T-cell (primary cell): ENCODE data around the gene FRMD6. TPM values are rescaled to one million over a fixed set of nuclear protein-coding genes. Genes with fewer than 3 reads are reported as not detected.

Experiments
- ATAC-seq, 4 experiments: fragments of 200-7000 bp in 3 of 4; fragments of 150-1000 bp in 1 of 4; cut with Tn5 transposase; replicated peaks in 1 of 4; 1 replicate in 3 of 4; 2 replicates in 1 of 4; pipeline ENCODE4 v1.10.0; 2021; ENCODE audit warnings: moderate library complexity in 3 of 4, mild to moderate bottlenecking in 2 of 4, moderate number of reproducible peaks in 1 of 4
- CTCF ChIA-PET, 2 donors: fragments of 300-600 bp; sonication (Branson Sonifier 250); formaldehyde crosslinking; loops; one replicate each; lab custom pipeline; 2022; ENCODE audit warnings: antibody characterized with exemption in 2 of 2; lab: Charles Lee
- POLR2A ChIA-PET, 2 donors: fragments of 300-600 bp; sonication (Branson Sonifier 250); formaldehyde crosslinking; loops; one replicate each; lab custom pipeline; 2022; ENCODE audit warnings: antibody characterized with exemption in 2 of 2; lab: Charles Lee
- DNase-seq, 35 experiments: peaks; one replicate each; pipeline versions ENCODE4 v3.0.0 to v3.0.0-alpha.2; 2013 to 2023
- H3K27ac ChIP-seq: one replicate; pipeline ENCODE4 v1.5.1; 2013; ENCODE audit warnings: low read length
- H3K27me3 ChIP-seq, 2 experiments: replicated peaks in 1 of 2; 1 replicate in 1 of 2; 2 replicates in 1 of 2; pipeline versions ENCODE4 v1.6.1 to v1.7.0; 2013; ENCODE audit warnings: low read length in 1 of 2, mixed read lengths in 1 of 2; ENCODE audit not compliant: control insufficient read depth in 2 of 2, insufficient read depth in 2 of 2; ENCODE audit errors: extremely low read depth in 1 of 2
- H3K36me3 ChIP-seq, 2 donors: 1 replicate in 1 of 2; 2 replicates in 1 of 2; pipeline versions ENCODE4 v1.6.1 to v1.7.0; 2013; ENCODE audit warnings: low read length in 1 of 2; ENCODE audit not compliant: control insufficient read depth in 2 of 2, insufficient read depth in 1 of 2; ENCODE audit errors: extremely low read depth in 1 of 2
- H3K4me1 ChIP-seq, 2 experiments: 1 replicate in 1 of 2; 2 replicates in 1 of 2; pipeline versions ENCODE4 v1.6.1 to v1.7.0; 2013; ENCODE audit warnings: low read length in 2 of 2, mixed read lengths in 1 of 2; ENCODE audit not compliant: insufficient read depth in 2 of 2, control insufficient read depth in 1 of 2; ENCODE audit errors: extremely low read depth in 1 of 2
- H3K4me3 ChIP-seq, 2 donors: 1 replicate in 1 of 2; 2 replicates in 1 of 2; pipeline versions ENCODE4 v1.5.1 to v1.7.0; 2013; ENCODE audit warnings: mild to moderate bottlenecking in 2 of 2, low read length in 1 of 2, moderate library complexity in 1 of 2; ENCODE audit not compliant: control insufficient read depth in 1 of 2; ENCODE audit errors: extremely low read depth in 1 of 2
- H3K9me3 ChIP-seq: 2 replicates; pipeline ENCODE4 v1.7.0; 2013
- H3K27ac Mint-ChIP-seq, 2 donors: one replicate each; pipeline ENCODE4 v1.8.0; 2020 to 2021; ENCODE audit warnings: mild to moderate bottlenecking in 2 of 2, mixed read lengths in 2 of 2
- H3K27me3 Mint-ChIP-seq, 2 donors: one replicate each; pipeline ENCODE4 v1.8.0; 2021 to 2022; ENCODE audit warnings: mixed read lengths in 2 of 2
- H3K36me3 Mint-ChIP-seq: one replicate; pipeline ENCODE4 v1.8.0; 2021; ENCODE audit warnings: mixed read lengths
- H3K4me1 Mint-ChIP-seq, 3 donors: one replicate each; pipeline ENCODE4 v1.8.0; 2020 to 2022; ENCODE audit warnings: mixed read lengths in 3 of 3, mild to moderate bottlenecking in 1 of 3
- H3K4me3 Mint-ChIP-seq, 3 donors: one replicate each; pipeline ENCODE4 v1.8.0; 2020 to 2022; ENCODE audit warnings: mild to moderate bottlenecking in 3 of 3, mixed read lengths in 3 of 3, moderate library complexity in 3 of 3
- H3K9me3 Mint-ChIP-seq, 3 donors: one replicate each; pipeline ENCODE4 v1.8.0; 2020 to 2022; ENCODE audit warnings: mixed read lengths in 3 of 3
- WGBS: methylation state at CpG from one replicate; pipeline ENCODE4 v1.1.5; 2013; ENCODE audit warnings: missing lambda C conversion rate; ENCODE audit not compliant: insufficient coverage; 5-methylcytosine and 5-hydroxymethylcytosine counted together
- total RNA-seq, 35 experiments: library from RNA in 6 of 35; stranded (reverse) in 6 of 35; fragments of 120-200 nt in 1 of 35; gene quantifications; one replicate each; pipeline versions ENCODE4 v1.2.1 to v1.2.4 and lab custom pipeline; 2013 to 2026

The FRMD6 gene
- total RNA-seq, 5 donors from 2014 or later (not counting 1 experiment from before 2014, with no cell fraction given), result 0.86 to 1.9 (median 1.5) TPM

- Histone ChIP-seq H3K4me1 (peaks cover 16 to 19% of the 10 kb centered on the region in 2 experiments), H3K9me3 (no peaks in the 10 kb centered on the region), H3K4me3 (no peak overlapping the region), H3K36me3 (no peaks in the 10 kb centered on the region), H3K27ac (no peak overlapping the region), H3K27me3 (peaks cover 0 to 16% of the 10 kb centered on the region in 2 experiments)
- Mint-ChIP-seq H3K4me3 (no peak overlapping the region), H3K27ac (no peak overlapping the region), H3K9me3 (no peaks in the 10 kb centered on the region), H3K27me3 (peaks cover 13 to 37% of the 10 kb centered on the region in 2 donors), H3K4me1 (peaks cover 12 to 24% (median 21%) of the 10 kb centered on the region in 3 donors), H3K36me3 (no peaks in the 10 kb centered on the region)
- ChIA-PET POLR2A (interaction anchor here (0.7 to 1.0 kb wide), 2 partner anchors 9 to 31 kb away, joined by 3 to 6 read pairs; no protein-coding TSS in a partner anchor), CTCF (interaction anchor here in 1 of 2 donors (0.8 kb wide), 1 partner anchor 10 kb away, joined by 5 read pairs; no protein-coding TSS in a partner anchor)
- DNase-seq, result no peak
- no peak for ATAC-seq
- no CpG with 5 or more reads among the region's 1 CpG for WGBS
Observed at GRCh38 chr14:51654533-51654845, 2.8 kb downstream of the FRMD6 start.

- Mint-ChIP-seq H3K27ac (no peak overlapping the region), H3K4me3 (no peak overlapping the region), H3K4me1 (peaks cover 9 to 11% (median 10%) of the 10 kb centered on the region in 3 donors), H3K36me3 (no peaks in the 10 kb centered on the region), H3K27me3 (peaks cover 25 to 47% of the 10 kb centered on the region in 2 donors), H3K9me3 (no peaks in the 10 kb centered on the region)
- DNase-seq, result no peak
- ChIA-PET CTCF (no interaction called here), POLR2A (interaction anchor here (0.5 to 0.9 kb wide), 4 partner anchors 19 to 648 kb away, joined by 3 to 8 read pairs (median 3); no protein-coding TSS in a partner anchor)
- no peak overlapping the region for H3K4me3 ChIP-seq
- no peaks in the 10 kb centered on the region for H3K36me3 ChIP-seq
- ATAC-seq, result no peak
- H3K4me1 ChIP-seq, result peaks cover 5 to 16% of the 10 kb centered on the region in 2 experiments
- 100% methylated on average over 1 of the region's 1 CpG for WGBS
- no peak overlapping the region for H3K27ac ChIP-seq
- H3K9me3 ChIP-seq, result no peaks in the 10 kb centered on the region
- H3K27me3 ChIP-seq, result peaks cover 0 to 5% of the 10 kb centered on the region in 2 experiments
Observed at GRCh38 chr14:51657762-51658161, 6.1 kb downstream of the FRMD6 start.

GRCh38 chr14:51658441-51659173 is 6.9 kb downstream of the FRMD6 start:
- ChIA-PET POLR2A (interaction anchor here (0.6 to 0.9 kb wide), 2 partner anchors 18 to 24 kb away, joined by 3 read pairs; no protein-coding TSS in a partner anchor), CTCF (no interaction called here)
- Histone ChIP-seq H3K36me3 (no peaks in the 10 kb centered on the region), H3K4me1 (peaks cover 0 to 8% of the 10 kb centered on the region in 2 experiments), H3K4me3 (no peak overlapping the region), H3K9me3 (no peaks in the 10 kb centered on the region), H3K27me3 (peaks cover 0 to 5% of the 10 kb centered on the region in 2 experiments), H3K27ac (no peak overlapping the region)
- H3K9me3 Mint-ChIP-seq, result no peaks in the 10 kb centered on the region
- peaks cover under 1 to 3% (median 2%) of the 10 kb centered on the region in 3 donors for H3K4me1 Mint-ChIP-seq
- no peak for ATAC-seq
- H3K27ac Mint-ChIP-seq, result no peak overlapping the region
- no peak overlapping the region for H3K4me3 Mint-ChIP-seq
- no peak for DNase-seq
- peaks cover 25 to 44% of the 10 kb centered on the region in 2 donors for H3K27me3 Mint-ChIP-seq
- WGBS, result 57% methylated on average over 1 of the region's 6 CpGs
- no peaks in the 10 kb centered on the region for H3K36me3 Mint-ChIP-seq

- no peaks in the 10 kb centered on the region for H3K4me1 ChIP-seq
- WGBS, result 100% methylated on average over 2 of the region's 2 CpGs
- H3K4me3 ChIP-seq, result no peak overlapping the region
- ChIA-PET POLR2A (no interaction called here), CTCF (no interaction called here)
- no peaks in the 10 kb centered on the region for H3K36me3 ChIP-seq
- no peak overlapping the region for H3K4me3 Mint-ChIP-seq
- no peak for DNase-seq
- H3K36me3 Mint-ChIP-seq, result no peaks in the 10 kb centered on the region
- H3K27me3 ChIP-seq, result peaks cover 0 to 5% of the 10 kb centered on the region in 2 experiments
- no peak for ATAC-seq
- H3K9me3 ChIP-seq, result no peaks in the 10 kb centered on the region
- peaks cover under 1 to 5% (median under 1%) of the 10 kb centered on the region in 3 donors for H3K9me3 Mint-ChIP-seq
- H3K27me3 Mint-ChIP-seq, result peaks cover 25 to 33% of the 10 kb centered on the region in 2 donors
- no peak overlapping the region for H3K27ac ChIP-seq
- H3K27ac Mint-ChIP-seq, result no peak overlapping the region
- no peaks in the 10 kb centered on the region for H3K4me1 Mint-ChIP-seq
Observed at GRCh38 chr14:51660741-51661140, 9.0 kb downstream of the FRMD6 start.

GRCh38 chr14:51661504-51661903 is 9.8 kb downstream of the FRMD6 start:
- H3K27me3 ChIP-seq, result peaks cover 0 to 1% of the 10 kb centered on the region in 2 experiments
- H3K4me3 Mint-ChIP-seq, result no peak overlapping the region
- no peak overlapping the region for H3K4me3 ChIP-seq
- H3K27me3 Mint-ChIP-seq, result peaks cover 21 to 28% of the 10 kb centered on the region in 2 donors
- H3K27ac ChIP-seq, result no peak overlapping the region
- no peaks in the 10 kb centered on the region for H3K36me3 ChIP-seq
- H3K27ac Mint-ChIP-seq, result no peak overlapping the region
- DNase-seq, result no peak
- POLR2A ChIA-PET, result no interaction called here
- H3K9me3 ChIP-seq, result no peaks in the 10 kb centered on the region
- H3K4me1 ChIP-seq, result no peaks in the 10 kb centered on the region
- H3K36me3 Mint-ChIP-seq, result no peaks in the 10 kb centered on the region
- CTCF ChIA-PET, result no interaction called here
- H3K4me1 Mint-ChIP-seq, result no peaks in the 10 kb centered on the region
- no peak for ATAC-seq
- H3K9me3 Mint-ChIP-seq, result peaks cover 2 to 8% (median 2%) of the 10 kb centered on the region in 3 donors

- no CpG with 5 or more reads among the region's 5 CpGs for WGBS
- CTCF ChIA-PET, result no interaction called here
- POLR2A ChIA-PET, result no interaction called here
Observed at GRCh38 chr14:51663783-51664326, 12.1 kb downstream of the FRMD6 start.

More at GRCh38 chr14:51663783-51664326, 12.1 kb downstream of the FRMD6 start:
- Histone ChIP-seq H3K4me3 (no peak overlapping the region), H3K36me3 (no peaks in the 10 kb centered on the region), H3K4me1 (no peaks in the 10 kb centered on the region), H3K9me3 (no peaks in the 10 kb centered on the region), H3K27ac (no peak overlapping the region), H3K27me3 (peaks cover 0 to 4% of the 10 kb centered on the region in 2 experiments)
- H3K9me3 Mint-ChIP-seq, result peaks cover 2 to 8% (median 2%) of the 10 kb centered on the region in 3 donors
- DNase-seq (no peak), ATAC-seq (no peak)
- peaks cover 12 to 13% of the 10 kb centered on the region in 2 donors for H3K27me3 Mint-ChIP-seq
- no peaks in the 10 kb centered on the region for H3K36me3 Mint-ChIP-seq
- no peak overlapping the region for H3K27ac Mint-ChIP-seq
- no peak overlapping the region for H3K4me3 Mint-ChIP-seq
- no peaks in the 10 kb centered on the region for H3K4me1 Mint-ChIP-seq
